WTC11 (cell line): ENCODE measurements around the gene KPRP. TPM values are rescaled to one million over a fixed set of nuclear protein-coding genes. Genes with fewer than 3 reads are reported as not detected.

Experiments used
- ATAC-seq: fragments of 200-7000 bp; cut with Tn5 transposase; 2 replicates; pipeline ENCODE4 v1.10.0; 2021; ENCODE audit warnings: mild to moderate bottlenecking, moderate library complexity
- Bru-seq: library from RNA; stranded (reverse); fragments of 400-500 nt; gene quantifications from one replicate; lab custom pipeline; 2021; lab: Mats Ljungman, UMichigan
- CTCF ChIA-PET: fragments of 300-600 bp; sonication (Branson Sonifier 250); formaldehyde crosslinking; loops from one replicate; lab custom pipeline; 2021; ENCODE audit warnings: antibody characterized with exemption; lab: Charles Lee
- POLR2A ChIA-PET: fragments of 350-600 bp; sonication (Branson Sonifier 250); formaldehyde crosslinking; loops from one replicate; lab custom pipeline; 2021; ENCODE audit warnings: antibody characterized with exemption; lab: Charles Lee
- DNase-seq: peaks from one replicate; pipeline ENCODE4 v3.0.0; 2021; ENCODE audit warnings: low spot score
- H3K27ac Mint-ChIP-seq: 2 replicates; pipeline ENCODE4 v1.8.0; 2021; ENCODE audit warnings: mixed read lengths
- H3K27me3 Mint-ChIP-seq: 2 replicates; pipeline ENCODE4 v1.8.0; 2021; ENCODE audit warnings: low read depth, mild to moderate bottlenecking, moderate library complexity, mixed read lengths
- H3K36me3 Mint-ChIP-seq: 2 replicates; pipeline ENCODE4 v1.8.0; 2021; ENCODE audit warnings: mixed read lengths
- H3K4me1 Mint-ChIP-seq: 2 replicates; pipeline ENCODE4 v1.8.0; 2022; ENCODE audit warnings: mixed read lengths
- H3K4me3 Mint-ChIP-seq: 2 replicates; pipeline ENCODE4 v1.8.0; 2021; ENCODE audit warnings: mild to moderate bottlenecking, moderate library complexity, mixed read lengths
- H3K9me3 Mint-ChIP-seq: 2 replicates; pipeline ENCODE4 v1.8.0; 2021; ENCODE audit warnings: mixed read lengths
- ATF1 ChIP-seq: sonication (generic); formaldehyde crosslinking; IDR thresholded peaks from 2 replicates; pipeline ENCODE4 v1.8.1; 2023; ENCODE audit warnings: mild to moderate bottlenecking, moderate library complexity, missing genetic modification reagents
- CBFB ChIP-seq: sonication (generic); formaldehyde crosslinking; IDR thresholded peaks from 2 replicates; pipeline ENCODE4 v1.8.1; 2022; ENCODE audit warnings: mild to moderate bottlenecking, low read depth, missing genetic modification reagents
- EMX1 ChIP-seq: fragments of 250-450 bp; sonication (Bioruptor Pico); IDR thresholded peaks from 2 replicates; pipeline ENCODE4 v1.8.0; 2021; ENCODE audit warnings: mild to moderate bottlenecking
- JAZF1 ChIP-seq: fragments of 250-450 bp; sonication (Bioruptor Pico); IDR thresholded peaks from 2 replicates; pipeline ENCODE4 v1.9.0; 2021; ENCODE audit warnings: moderate library complexity, mild to moderate bottlenecking, inconsistent platforms
- NFATC4 ChIP-seq: fragments of 250-450 bp; sonication (Bioruptor Pico); IDR thresholded peaks from 2 replicates; pipeline ENCODE4 v1.9.0; 2021; ENCODE audit warnings: mild to moderate bottlenecking
- NFE2L1 ChIP-seq: sonication (generic); formaldehyde crosslinking; IDR thresholded peaks from 2 replicates; pipeline ENCODE4 v1.8.1; 2023; ENCODE audit warnings: missing genetic modification reagents
- NFYB ChIP-seq: sonication (generic); formaldehyde crosslinking; conservative IDR thresholded peaks from 2 replicates; pipeline ENCODE4 v1.8.0; 2022; ENCODE audit warnings: low read depth, missing genetic modification reagents
- NR1H2 ChIP-seq: sonication (generic); formaldehyde crosslinking; IDR thresholded peaks from 2 replicates; pipeline ENCODE4 v1.9.0; 2021; ENCODE audit warnings: mild to moderate bottlenecking, moderate library complexity, missing genetic modification reagents
- NR2C2 ChIP-seq: sonication (generic); formaldehyde crosslinking; IDR thresholded peaks from 2 replicates; pipeline ENCODE4 v1.8.0; 2022; ENCODE audit warnings: mild to moderate bottlenecking, missing genetic modification reagents
- PRRX2 ChIP-seq: fragments of 250-450 bp; sonication (Bioruptor Pico); IDR thresholded peaks from 2 replicates; pipeline ENCODE4 v1.8.0; 2021; ENCODE audit warnings: mild to moderate bottlenecking
- SP1 ChIP-seq: sonication (generic); formaldehyde crosslinking; conservative IDR thresholded peaks from 2 replicates; pipeline ENCODE4 v1.8.1; 2022; ENCODE audit warnings: missing genetic modification reagents
- TCF7 ChIP-seq: sonication (generic); formaldehyde crosslinking; IDR thresholded peaks from 2 replicates; pipeline ENCODE4 v1.8.0; 2022; ENCODE audit warnings: mild to moderate bottlenecking, low read depth, missing genetic modification reagents, moderate library complexity
- TEAD4 ChIP-seq: sonication (generic); formaldehyde crosslinking; IDR thresholded peaks from 2 replicates; pipeline ENCODE4 v1.8.0; 2022; ENCODE audit warnings: mild to moderate bottlenecking, missing genetic modification reagents
- ZBTB21 ChIP-seq: sonication (generic); formaldehyde crosslinking; IDR thresholded peaks from 2 replicates; pipeline ENCODE4 v1.8.1; 2023; ENCODE audit warnings: mild to moderate bottlenecking, missing genetic modification reagents, borderline replicate concordance
- ZNF396 ChIP-seq: fragments of 250-450 bp; sonication (Bioruptor Pico); IDR thresholded peaks from 2 replicates; pipeline ENCODE4 v1.8.0; 2021; ENCODE audit warnings: mild to moderate bottlenecking, moderate library complexity, borderline replicate concordance
- long read RNA-seq, 3 experiments: library from RNA in 1 of 3; library from capped mRNA in 1 of 3; library from polyadenylated mRNA in 1 of 3; unstranded in 2 of 3; stranded (forward) in 1 of 3; transcript quantifications; one replicate each; pipeline ENCODE4 v2.0.0, GENCODE V29; 2021
- total RNA-seq: library from RNA; stranded (reverse); gene quantifications from 3 replicates; pipeline ENCODE4 v1.2.3, GENCODE V29; 2021
- TF ChIP-seq, protein P1 (sequence below): fragments of 250-450 bp; sonication (Bioruptor Pico); IDR thresholded peaks from 2 replicates; pipeline ENCODE4 v1.8.0; 2021; ENCODE audit warnings: mild to moderate bottlenecking
- TF ChIP-seq, protein P2 (sequence below): sonication (generic); formaldehyde crosslinking; IDR thresholded peaks from 2 replicates; pipeline ENCODE4 v1.8.1; 2022; ENCODE audit warnings: low read depth, missing genetic modification reagents, borderline replicate concordance
- TF ChIP-seq, protein P3 (sequence below): sonication (generic); formaldehyde crosslinking; IDR thresholded peaks from 2 replicates; pipeline ENCODE4 v1.8.0; 2023; ENCODE audit warnings: mild to moderate bottlenecking, missing genetic modification reagents
- TF ChIP-seq, protein P4 (sequence below): sonication (generic); formaldehyde crosslinking; IDR thresholded peaks from 2 replicates; pipeline ENCODE4 v1.8.1; 2023; ENCODE audit warnings: mild to moderate bottlenecking, missing genetic modification reagents, moderate library complexity
- TF ChIP-seq, protein P5 (sequence below): sonication (generic); formaldehyde crosslinking; IDR thresholded peaks from 2 replicates; pipeline ENCODE4 v1.8.0; 2022; ENCODE audit warnings: mild to moderate bottlenecking, missing genetic modification reagents
- TF ChIP-seq, protein P6 (sequence below): fragments of 250-450 bp; sonication (Bioruptor Pico); IDR thresholded peaks from 2 replicates; pipeline ENCODE4 v1.9.0; 2021; ENCODE audit warnings: mild to moderate bottlenecking
- TF ChIP-seq, protein P7 (sequence below): sonication (generic); formaldehyde crosslinking; IDR thresholded peaks from 2 replicates; pipeline ENCODE4 v1.8.1; 2023; ENCODE audit warnings: mild to moderate bottlenecking, missing genetic modification reagents, moderate library complexity
- TF ChIP-seq, protein P8 (sequence below): sonication (generic); formaldehyde crosslinking; IDR thresholded peaks from 2 replicates; pipeline ENCODE4 v1.8.1; 2023; ENCODE audit warnings: mild to moderate bottlenecking, missing genetic modification reagents, borderline replicate concordance

Gene KPRP, protein sequence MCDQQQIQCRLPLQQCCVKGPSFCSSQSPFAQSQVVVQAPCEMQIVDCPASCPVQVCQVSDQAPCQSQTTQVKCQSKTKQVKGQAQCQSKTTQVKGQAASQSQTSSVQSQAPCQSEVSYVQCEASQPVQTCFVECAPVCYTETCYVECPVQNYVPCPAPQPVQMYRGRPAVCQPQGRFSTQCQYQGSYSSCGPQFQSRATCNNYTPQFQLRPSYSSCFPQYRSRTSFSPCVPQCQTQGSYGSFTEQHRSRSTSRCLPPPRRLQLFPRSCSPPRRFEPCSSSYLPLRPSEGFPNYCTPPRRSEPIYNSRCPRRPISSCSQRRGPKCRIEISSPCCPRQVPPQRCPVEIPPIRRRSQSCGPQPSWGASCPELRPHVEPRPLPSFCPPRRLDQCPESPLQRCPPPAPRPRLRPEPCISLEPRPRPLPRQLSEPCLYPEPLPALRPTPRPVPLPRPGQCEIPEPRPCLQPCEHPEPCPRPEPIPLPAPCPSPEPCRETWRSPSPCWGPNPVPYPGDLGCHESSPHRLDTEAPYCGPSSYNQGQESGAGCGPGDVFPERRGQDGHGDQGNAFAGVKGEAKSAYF
- total RNA-seq (not detected in 3 replicates), Bru-seq, nascent RNA (not detected)
- long read RNA-seq, experiment 1, result 0 reads
- long read RNA-seq, experiment 2, result 0 reads
- long read RNA-seq, experiment 3, result 0 reads

DNA sequence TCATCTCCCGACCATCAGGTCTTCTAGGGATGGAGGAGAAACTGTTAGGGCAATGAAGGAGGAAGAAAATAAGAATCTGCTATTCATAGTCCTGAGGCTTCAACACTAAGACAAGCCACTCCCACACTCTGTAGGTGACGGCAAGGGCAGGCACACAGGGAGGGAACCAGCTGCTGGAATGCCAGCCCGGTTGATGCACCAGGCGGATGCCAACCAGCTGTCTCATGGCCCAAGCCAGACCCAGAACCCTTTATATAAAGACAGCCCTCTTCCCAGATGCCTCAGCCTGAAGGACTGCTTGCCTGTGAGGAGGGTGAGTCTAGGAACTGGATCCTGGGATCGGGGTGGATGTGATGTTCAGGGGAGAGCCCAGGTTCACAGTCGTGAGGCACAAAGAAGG is at the start of gene KPRP:
KPRP (plus strand) TSS at position 279 of the 400 bp plus-strand sequence. CDS start 1,564 bp downstream, outside the sequence.
- CTCF ChIA-PET, result no interaction called here
- H3K36me3 Mint-ChIP-seq, result peaks cover 88% of the 10 kb centered on the region
- ATAC-seq, result no peak

DNA sequence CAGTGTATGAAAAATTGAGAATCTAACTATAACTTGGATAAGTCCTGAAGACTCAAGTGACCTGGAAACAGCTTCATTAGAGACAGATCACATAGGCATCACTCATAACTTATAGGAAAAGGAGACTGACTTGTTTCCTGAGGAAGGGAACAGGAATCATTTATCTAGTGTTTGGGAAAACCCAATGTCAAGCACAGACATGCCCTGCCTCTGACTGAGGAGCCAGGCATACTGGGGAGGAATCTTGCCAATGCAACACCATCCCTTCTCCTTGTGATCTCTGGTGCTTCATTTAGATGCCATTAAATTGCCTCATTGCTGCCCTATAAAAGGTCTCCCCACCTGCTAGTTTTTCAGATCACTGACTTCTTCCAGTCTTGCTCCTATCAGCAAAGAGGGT is 39.6 kb upstream of the KPRP start:
- peaks cover 76% of the 10 kb centered on the region for H3K36me3 Mint-ChIP-seq
- no peak for TF ChIP-seq JAZF1
- TF ChIP-seq, protein P1, sequence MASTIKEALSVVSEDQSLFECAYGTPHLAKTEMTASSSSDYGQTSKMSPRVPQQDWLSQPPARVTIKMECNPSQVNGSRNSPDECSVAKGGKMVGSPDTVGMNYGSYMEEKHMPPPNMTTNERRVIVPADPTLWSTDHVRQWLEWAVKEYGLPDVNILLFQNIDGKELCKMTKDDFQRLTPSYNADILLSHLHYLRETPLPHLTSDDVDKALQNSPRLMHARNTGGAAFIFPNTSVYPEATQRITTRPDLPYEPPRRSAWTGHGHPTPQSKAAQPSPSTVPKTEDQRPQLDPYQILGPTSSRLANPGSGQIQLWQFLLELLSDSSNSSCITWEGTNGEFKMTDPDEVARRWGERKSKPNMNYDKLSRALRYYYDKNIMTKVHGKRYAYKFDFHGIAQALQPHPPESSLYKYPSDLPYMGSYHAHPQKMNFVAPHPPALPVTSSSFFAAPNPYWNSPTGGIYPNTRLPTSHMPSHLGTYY (CRISPR knock-in tag), result no peak
- no peak for TF ChIP-seq NFYB (CRISPR knock-in tag)
- TF ChIP-seq EMX1 (CRISPR knock-in tag), result no peak
- TF ChIP-seq, protein P2, sequence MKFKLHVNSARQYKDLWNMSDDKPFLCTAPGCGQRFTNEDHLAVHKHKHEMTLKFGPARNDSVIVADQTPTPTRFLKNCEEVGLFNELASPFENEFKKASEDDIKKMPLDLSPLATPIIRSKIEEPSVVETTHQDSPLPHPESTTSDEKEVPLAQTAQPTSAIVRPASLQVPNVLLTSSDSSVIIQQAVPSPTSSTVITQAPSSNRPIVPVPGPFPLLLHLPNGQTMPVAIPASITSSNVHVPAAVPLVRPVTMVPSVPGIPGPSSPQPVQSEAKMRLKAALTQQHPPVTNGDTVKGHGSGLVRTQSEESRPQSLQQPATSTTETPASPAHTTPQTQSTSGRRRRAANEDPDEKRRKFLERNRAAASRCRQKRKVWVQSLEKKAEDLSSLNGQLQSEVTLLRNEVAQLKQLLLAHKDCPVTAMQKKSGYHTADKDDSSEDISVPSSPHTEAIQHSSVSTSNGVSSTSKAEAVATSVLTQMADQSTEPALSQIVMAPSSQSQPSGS (CRISPR knock-in tag), result no peak
- TF ChIP-seq NR1H2 (CRISPR knock-in tag), result no peak
- TF ChIP-seq, protein P3, sequence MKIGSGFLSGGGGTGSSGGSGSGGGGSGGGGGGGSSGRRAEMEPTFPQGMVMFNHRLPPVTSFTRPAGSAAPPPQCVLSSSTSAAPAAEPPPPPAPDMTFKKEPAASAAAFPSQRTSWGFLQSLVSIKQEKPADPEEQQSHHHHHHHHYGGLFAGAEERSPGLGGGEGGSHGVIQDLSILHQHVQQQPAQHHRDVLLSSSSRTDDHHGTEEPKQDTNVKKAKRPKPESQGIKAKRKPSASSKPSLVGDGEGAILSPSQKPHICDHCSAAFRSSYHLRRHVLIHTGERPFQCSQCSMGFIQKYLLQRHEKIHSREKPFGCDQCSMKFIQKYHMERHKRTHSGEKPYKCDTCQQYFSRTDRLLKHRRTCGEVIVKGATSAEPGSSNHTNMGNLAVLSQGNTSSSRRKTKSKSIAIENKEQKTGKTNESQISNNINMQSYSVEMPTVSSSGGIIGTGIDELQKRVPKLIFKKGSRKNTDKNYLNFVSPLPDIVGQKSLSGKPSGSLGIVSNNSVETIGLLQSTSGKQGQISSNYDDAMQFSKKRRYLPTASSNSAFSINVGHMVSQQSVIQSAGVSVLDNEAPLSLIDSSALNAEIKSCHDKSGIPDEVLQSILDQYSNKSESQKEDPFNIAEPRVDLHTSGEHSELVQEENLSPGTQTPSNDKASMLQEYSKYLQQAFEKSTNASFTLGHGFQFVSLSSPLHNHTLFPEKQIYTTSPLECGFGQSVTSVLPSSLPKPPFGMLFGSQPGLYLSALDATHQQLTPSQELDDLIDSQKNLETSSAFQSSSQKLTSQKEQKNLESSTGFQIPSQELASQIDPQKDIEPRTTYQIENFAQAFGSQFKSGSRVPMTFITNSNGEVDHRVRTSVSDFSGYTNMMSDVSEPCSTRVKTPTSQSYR (CRISPR knock-in tag), result no peak
- TF ChIP-seq, protein P4, sequence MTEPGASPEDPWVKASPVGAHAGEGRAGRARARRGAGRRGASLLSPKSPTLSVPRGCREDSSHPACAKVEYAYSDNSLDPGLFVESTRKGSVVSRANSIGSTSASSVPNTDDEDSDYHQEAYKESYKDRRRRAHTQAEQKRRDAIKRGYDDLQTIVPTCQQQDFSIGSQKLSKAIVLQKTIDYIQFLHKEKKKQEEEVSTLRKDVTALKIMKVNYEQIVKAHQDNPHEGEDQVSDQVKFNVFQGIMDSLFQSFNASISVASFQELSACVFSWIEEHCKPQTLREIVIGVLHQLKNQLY (CRISPR knock-in tag), result no peak

More for the DNA sequence above, at the start of gene KPRP:
- POLR2A ChIA-PET, result no interaction called here
- peaks cover 20% of the 10 kb centered on the region for H3K27me3 Mint-ChIP-seq
- no peaks in the 10 kb centered on the region for H3K4me1 Mint-ChIP-seq
- H3K9me3 Mint-ChIP-seq, result peaks cover 97% of the 10 kb centered on the region
- H3K27ac Mint-ChIP-seq, result no peak within 1 kb of the TSS
- no peak within 1 kb of the TSS for H3K4me3 Mint-ChIP-seq
- no peak for DNase-seq
- TF ChIP-seq SP1 (CRISPR knock-in tag) (no peak), NFYB (CRISPR knock-in tag) (no peak), ZBTB21 (CRISPR knock-in tag) (no peak), CBFB (CRISPR knock-in tag) (no peak), NFATC4 (CRISPR knock-in tag) (no peak), ATF1 (no peak), ZNF396 (no peak), TCF7 (CRISPR knock-in tag) (no peak), TEAD4 (CRISPR knock-in tag) (no peak), NR2C2 (CRISPR knock-in tag) (no peak), PRRX2 (CRISPR knock-in tag) (no peak), NFE2L1 (CRISPR knock-in tag) (no peak)
- TF ChIP-seq, protein P5, sequence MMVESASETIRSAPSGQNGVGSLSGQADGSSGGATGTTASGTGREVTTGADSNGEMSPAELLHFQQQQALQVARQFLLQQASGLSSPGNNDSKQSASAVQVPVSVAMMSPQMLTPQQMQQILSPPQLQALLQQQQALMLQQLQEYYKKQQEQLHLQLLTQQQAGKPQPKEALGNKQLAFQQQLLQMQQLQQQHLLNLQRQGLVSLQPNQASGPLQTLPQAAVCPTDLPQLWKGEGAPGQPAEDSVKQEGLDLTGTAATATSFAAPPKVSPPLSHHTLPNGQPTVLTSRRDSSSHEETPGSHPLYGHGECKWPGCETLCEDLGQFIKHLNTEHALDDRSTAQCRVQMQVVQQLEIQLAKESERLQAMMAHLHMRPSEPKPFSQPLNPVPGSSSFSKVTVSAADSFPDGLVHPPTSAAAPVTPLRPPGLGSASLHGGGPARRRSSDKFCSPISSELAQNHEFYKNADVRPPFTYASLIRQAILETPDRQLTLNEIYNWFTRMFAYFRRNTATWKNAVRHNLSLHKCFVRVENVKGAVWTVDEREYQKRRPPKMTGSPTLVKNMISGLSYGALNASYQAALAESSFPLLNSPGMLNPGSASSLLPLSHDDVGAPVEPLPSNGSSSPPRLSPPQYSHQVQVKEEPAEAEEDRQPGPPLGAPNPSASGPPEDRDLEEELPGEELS, result no peak
- TF ChIP-seq, protein P6, sequence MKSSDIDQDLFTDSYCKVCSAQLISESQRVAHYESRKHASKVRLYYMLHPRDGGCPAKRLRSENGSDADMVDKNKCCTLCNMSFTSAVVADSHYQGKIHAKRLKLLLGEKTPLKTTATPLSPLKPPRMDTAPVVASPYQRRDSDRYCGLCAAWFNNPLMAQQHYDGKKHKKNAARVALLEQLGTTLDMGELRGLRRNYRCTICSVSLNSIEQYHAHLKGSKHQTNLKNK (CRISPR knock-in tag), result no peak
- TF ChIP-seq, protein P7, sequence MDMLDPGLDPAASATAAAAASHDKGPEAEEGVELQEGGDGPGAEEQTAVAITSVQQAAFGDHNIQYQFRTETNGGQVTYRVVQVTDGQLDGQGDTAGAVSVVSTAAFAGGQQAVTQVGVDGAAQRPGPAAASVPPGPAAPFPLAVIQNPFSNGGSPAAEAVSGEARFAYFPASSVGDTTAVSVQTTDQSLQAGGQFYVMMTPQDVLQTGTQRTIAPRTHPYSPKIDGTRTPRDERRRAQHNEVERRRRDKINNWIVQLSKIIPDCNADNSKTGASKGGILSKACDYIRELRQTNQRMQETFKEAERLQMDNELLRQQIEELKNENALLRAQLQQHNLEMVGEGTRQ, result no peak
- TF ChIP-seq, protein P8, sequence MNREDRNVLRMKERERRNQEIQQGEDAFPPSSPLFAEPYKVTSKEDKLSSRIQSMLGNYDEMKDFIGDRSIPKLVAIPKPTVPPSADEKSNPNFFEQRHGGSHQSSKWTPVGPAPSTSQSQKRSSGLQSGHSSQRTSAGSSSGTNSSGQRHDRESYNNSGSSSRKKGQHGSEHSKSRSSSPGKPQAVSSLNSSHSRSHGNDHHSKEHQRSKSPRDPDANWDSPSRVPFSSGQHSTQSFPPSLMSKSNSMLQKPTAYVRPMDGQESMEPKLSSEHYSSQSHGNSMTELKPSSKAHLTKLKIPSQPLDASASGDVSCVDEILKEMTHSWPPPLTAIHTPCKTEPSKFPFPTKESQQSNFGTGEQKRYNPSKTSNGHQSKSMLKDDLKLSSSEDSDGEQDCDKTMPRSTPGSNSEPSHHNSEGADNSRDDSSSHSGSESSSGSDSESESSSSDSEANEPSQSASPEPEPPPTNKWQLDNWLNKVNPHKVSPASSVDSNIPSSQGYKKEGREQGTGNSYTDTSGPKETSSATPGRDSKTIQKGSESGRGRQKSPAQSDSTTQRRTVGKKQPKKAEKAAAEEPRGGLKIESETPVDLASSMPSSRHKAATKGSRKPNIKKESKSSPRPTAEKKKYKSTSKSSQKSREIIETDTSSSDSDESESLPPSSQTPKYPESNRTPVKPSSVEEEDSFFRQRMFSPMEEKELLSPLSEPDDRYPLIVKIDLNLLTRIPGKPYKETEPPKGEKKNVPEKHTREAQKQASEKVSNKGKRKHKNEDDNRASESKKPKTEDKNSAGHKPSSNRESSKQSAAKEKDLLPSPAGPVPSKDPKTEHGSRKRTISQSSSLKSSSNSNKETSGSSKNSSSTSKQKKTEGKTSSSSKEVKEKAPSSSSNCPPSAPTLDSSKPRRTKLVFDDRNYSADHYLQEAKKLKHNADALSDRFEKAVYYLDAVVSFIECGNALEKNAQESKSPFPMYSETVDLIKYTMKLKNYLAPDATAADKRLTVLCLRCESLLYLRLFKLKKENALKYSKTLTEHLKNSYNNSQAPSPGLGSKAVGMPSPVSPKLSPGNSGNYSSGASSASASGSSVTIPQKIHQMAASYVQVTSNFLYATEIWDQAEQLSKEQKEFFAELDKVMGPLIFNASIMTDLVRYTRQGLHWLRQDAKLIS (CRISPR knock-in tag), result no peak
- TF ChIP-seq, all 79 proteins: peak for 0

More for the DNA sequence above, 39.6 kb upstream of the KPRP start:
- CTCF ChIA-PET, result no interaction called here
- H3K4me3 Mint-ChIP-seq, result no peak overlapping the region
- peaks cover 97% of the 10 kb centered on the region for H3K9me3 Mint-ChIP-seq
- peaks cover 27% of the 10 kb centered on the region for H3K27me3 Mint-ChIP-seq
- no peak overlapping the region for H3K27ac Mint-ChIP-seq
- DNase-seq (no peak), ATAC-seq (no peak)
- POLR2A ChIA-PET, result no interaction called here
- H3K4me1 Mint-ChIP-seq, result no peaks in the 10 kb centered on the region
